GOT3 (cell line): ENCODE measurements around the gene MYBL2.
"Not testable (repeated sequence)": the region's sequence is repeated elsewhere in the genome, so short reads cannot be mapped to it uniquely, and the experiment has no call there.

Experiments
- DNase-seq: peaks from one replicate; lab custom pipeline; 2025; ENCODE audit warnings: mixed read lengths; lab: John Stamatoyannopoulos, UW

The MYBL2 gene

DNA sequence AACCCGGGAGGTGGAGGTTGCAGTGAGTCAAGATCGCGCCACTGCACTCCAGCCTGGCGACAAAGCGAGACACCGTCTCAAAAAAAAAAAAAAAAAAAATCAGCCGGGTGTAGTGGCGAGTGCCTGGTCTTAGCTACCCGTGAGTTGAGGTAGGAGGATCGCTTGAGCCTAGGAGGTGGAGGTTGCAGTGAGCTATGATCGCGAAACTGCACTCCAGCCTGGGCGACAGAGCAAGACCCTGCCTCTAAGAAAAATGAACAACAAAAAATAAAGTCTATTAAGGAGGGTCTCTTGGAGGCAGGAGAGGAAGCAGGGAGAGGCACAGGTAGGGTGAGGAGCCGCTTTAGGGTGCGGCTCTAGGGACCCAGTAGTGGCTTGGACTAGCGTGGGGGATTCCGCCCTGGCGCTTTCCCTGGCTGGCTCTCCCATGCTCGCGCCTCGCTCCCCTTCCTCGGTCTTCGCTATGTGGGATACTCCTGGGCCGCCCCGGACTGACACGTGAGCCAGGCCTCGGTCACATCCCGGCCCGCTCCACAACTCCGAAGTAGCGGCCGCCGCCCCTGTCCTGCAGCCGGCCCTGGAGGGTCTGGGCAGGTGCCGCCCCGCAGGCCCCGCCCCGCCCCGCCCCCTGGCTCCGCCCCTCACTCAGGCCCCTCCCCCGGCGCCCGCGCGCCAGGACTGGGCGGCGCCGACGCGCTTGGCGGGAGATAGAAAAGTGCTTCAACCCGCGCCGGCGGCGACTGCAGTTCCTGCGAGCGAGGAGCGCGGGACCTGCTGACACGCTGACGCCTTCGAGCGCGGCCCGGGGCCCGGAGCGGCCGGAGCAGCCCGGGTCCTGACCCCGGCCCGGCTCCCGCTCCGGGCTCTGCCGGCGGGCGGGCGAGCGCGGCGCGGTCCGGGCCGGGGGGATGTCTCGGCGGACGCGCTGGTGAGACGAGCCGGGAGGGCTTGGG, at the start of gene MYBL2:
MYBL2 (plus strand) TSS at position 739 of the 953 bp plus-strand sequence; CDS start at position 909, 170 bp downstream.
- no peak for DNase-seq

DNA sequence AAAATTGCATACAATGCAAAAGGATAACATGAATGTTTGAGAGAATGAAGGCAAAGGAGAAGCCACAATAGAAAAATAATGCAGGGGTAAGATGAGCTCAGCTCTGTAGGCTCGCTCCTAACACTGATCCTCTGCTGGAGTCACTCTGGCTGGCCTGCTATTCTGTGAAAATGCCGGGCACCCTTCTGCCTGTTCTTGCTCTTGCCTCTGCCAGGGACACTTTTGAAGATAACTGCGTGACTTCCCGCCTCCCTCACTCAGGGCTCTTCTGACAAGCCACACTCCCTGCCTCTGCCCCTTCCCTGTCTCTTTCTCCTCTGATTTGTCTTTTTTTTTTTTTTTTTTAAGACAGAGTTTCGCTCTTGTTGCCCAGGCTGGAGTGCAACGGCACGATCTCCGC, 35.3 kb upstream of the MYBL2 start:
- DNase-seq, result no peak

DNA sequence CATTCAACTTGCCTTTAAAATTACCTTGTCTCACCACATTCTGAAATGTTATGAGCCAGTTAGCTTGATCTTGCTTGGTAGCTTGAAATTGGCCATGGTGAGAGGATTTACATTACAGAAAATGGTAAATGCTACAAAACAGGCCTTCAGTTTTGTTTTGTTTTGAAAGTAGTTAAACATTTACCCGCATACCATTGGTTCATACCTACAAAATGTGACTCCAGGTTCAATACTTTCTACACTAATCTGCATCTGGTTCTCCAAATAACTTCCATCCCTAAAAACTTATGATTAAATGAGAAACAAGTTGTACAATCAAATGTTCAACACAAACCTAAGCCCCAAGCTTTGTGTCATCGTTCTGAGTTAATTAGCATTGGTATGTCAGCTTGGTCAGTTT, 30.5 kb upstream of the MYBL2 start:
- no peak for DNase-seq

DNA sequence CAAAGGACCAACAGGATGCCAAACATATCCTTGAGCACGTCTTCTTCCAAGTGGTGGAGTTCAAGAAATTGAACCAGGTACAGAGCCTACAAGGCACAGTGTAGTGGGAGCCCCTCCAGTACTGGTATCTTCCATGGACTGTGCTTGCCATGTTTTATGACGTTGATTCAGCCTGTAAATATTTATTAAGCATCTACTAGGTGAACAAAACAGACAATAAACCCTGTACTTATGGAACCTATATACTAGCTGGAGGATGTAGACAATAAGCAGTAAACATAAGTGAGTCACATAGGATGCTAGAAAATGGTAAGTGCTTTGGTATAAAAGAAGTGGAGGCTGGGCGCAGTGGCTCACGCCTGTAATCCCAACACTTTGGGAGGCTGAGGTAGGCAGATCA, 24.4 kb upstream of the MYBL2 start:
- DNase-seq, result no peak

DNA sequence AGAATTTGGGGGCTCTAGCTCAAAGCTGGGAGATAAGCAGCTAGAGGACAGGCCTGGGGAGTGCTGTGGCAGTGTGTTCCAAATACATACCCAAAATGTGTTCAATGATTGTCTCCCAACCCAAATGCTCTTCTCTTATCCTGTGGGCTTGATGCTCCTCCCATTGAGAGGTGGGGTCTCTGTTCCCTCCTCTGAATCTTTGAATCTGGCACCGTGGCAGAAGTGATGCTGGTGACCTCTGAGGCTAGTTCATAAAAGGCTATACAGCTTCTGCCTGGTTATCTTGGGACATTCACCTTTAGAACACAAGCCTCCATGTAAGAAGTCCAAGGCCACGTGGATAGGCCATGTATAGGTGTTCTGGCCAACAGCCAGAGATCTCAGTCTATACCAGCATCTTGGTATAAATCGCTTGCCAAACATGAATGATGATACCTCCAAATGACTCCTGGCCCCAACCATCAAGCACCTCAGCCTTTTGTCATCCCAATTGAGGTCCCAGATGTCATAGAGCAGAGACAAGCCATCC, 15.9 kb upstream of the MYBL2 start:
- DNase-seq, result no peak

DNA sequence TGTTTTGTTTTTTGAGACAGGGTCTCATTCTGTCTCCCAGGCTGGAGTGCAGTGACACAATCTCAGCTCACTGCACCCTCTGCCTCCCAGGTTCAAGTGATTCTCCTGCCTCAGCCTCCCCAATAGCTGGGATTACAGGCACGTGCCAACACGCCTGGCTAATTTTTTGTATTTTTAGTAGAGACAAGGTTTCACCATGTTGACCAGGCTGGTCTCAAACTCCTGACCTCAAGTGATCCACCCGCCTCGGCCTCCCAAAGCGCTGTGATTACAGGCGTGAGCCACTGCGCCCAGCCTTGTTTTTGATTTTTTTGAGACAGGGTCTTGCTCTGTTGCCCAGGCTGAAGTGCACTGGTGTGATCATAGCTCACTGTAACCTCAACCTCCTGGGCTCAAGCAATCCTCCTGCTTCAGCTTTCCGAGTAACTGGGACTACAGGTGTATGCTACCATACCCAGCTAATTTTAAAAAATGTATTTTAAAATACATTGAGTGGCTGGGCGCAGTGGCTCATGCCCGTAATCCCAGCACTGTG, 15.2 kb upstream of the MYBL2 start:
- DNase-seq, result not testable (repeated sequence)

DNA sequence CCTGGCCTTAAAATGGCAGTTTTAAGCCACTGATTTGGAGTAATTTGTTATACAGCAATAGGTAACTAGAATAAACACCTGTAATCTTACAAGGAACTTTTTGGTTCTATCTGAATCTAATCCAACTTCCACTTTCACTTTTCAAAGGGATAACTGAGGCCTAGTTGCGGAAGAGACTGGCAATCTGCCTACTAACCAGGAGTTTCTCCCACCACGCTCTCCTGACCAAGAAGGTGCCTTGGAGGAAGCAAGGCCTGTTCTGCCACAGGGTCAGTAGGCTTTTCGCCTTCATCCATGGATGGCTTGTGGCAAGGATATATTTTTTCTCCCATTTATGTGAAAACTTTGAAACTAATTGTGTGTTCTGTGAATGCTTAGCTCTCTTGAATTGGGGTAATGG, 12.9 kb upstream of the MYBL2 start:
- DNase-seq, result no peak

DNA sequence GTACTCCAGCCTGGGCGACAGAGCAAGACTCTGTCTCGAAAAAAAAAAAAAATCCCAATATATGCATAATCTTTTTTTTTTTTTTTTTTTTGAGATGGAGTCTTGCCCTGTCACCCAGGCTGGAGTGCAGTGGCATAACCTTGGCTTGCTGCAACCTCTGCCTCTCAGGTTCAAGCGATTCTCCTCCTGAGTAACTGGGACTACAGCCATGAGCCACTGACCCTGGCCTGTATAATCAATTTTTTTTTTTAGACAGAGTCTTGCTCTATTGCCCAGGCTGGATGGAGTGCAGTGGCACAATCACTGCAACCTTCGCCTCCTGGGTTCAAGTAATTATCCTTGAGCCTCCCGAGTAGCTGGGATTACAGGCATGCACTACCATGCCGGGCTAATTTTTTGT, 11.7 kb upstream of the MYBL2 start:
- DNase-seq, result not testable (repeated sequence)

DNA sequence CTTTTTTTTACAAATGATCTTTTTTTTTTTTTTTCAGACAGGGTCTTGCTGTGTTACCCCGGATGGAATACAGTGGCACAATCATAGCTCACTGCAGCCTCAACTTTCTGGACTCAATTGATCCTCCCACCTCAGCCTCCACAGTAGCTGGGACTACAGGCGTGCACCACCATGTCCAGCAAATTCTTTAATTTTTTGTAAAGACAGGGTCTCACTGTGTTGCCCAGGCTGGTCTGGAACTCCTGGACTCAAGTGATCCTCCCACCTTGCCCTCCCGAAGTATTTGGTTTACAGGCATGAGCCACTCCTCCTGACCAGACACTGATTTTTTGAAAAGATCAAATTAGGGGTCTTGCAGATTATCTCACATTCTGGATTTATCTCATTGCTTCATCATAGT, 11.0 kb upstream of the MYBL2 start:
- no peak for DNase-seq

DNA sequence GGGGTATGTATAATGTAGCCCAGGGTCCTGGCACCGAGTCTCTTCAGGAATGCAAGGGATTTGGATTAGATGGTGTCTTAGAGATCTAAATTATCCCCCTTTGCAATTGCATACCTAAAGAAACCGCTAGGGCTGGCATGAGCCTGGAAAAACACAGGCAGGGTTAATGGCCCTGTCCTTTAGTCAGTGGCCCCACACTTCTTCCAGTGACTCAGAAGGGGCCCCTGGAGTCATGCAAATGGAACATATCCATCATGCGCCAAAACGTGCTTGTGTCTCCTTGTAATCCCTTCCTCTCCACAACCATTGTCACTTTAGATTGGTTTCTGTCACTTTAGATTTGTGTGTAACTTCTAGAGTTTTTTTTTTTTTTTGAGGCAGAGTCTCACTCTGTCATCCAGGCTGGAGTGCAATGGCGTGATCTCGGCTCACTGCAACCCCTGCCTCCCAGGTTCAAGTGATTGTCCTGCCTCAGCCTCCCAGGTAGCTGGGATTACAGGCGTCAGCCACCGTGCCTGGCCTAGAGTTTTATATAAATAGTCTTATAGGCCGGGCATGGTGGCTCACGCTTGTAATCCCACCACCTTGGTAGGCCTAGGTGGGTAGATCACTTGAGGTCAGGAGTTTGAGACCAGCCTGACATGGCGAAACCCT, 8.7 kb upstream of the MYBL2 start:
- no peak for DNase-seq

DNA sequence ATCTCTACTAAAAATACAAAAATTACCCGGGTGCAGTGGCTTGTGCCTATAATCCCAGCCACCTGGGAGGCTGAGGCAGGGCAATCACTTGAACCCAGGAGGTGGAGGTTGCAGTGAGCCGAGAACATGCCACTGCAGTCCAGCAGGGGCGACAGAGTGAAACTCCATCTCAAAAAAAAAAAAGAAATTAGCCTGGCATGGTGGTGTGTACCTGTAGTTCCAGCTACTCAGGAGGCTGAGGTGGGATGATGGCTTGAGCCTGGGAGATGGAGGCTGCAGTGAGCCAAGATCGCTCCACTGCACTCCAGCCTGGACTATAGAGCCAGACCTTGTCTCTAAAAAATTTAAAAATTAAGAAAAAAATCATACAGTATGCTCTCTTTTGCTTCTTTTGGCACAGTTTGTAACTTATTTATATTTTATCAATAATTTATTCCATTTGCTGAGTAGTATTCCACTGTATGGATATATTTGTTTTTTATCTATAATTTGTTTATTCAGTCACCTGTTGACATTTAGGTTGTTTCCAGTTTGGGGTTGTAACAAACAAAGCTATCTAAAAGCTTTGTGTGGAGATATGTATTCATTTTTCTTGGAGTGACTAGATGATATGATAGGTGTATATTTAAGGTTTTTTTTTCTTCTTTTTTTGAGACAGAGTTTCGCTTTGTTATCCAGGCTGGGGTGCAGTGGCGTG, 8.0 kb upstream of the MYBL2 start:
- no peak for DNase-seq

DNA sequence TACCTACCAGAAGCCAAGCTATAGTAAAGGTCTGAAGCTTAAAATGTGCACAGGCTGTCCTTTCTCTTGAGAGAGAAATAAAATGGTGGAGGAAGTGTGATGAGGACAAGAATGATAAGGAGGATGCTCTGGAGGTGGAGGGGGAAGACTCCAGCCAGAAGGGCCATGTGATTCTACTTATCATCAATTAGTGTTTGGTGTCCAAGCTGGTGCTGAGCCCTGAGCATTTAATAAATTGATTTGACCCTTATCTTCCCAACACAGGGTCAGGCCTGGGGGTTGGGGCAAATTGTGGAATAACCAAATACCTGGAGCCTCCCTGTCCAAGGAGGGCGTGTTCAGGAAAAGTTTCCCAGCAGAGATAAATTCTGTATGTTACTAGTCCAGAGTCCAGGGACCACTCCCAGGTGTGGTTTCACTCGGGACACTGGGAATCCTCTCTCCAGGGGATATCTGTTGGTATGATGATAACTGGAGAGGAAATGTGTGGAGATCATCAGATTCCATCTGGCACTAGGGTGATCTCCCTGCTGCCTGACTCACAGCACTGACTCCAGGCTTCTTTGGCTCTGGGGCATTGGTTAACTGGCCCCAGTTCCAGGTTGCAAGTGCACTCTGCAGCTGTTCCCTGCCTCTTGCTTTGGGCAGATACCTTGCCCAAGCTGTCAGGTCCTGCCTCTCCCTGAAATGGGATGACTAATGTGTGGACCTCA, 3.8 kb upstream of the MYBL2 start:
- DNase-seq, result no peak

DNA sequence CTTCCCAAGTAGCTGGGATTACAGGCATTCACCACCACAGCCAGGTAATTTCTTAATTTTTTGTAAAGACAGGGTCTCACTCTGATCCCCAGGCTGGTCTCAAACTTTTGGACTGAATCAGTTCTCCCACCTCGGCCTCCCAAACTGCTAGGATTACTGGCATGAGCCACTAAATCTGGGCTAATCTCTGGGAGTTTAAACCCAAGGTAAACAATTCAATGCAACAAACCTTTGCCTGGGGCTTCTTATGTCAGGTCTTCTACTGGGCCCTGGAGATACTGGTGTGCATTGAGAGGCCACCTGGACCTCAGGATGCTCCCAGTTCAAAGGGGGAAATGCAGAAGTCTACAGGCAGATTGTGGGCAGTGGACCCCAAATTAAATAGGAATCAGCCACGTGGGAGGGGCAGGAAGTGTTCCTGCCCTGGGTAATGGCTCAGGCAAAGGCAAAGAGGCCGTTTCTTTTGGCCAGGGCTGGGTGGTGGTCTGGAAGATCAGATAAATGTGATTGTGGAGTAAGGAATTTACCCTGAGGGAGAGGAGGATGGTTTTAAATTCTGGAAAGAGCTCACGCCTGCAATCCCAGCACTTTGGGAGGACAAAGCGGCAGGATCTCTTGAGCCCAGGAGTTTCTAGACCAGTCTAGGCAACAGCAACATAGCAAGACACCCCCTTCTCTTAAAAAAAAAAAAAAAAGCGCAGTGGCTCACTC, 1.3 kb upstream of the MYBL2 start:
- DNase-seq, result no peak

DNA sequence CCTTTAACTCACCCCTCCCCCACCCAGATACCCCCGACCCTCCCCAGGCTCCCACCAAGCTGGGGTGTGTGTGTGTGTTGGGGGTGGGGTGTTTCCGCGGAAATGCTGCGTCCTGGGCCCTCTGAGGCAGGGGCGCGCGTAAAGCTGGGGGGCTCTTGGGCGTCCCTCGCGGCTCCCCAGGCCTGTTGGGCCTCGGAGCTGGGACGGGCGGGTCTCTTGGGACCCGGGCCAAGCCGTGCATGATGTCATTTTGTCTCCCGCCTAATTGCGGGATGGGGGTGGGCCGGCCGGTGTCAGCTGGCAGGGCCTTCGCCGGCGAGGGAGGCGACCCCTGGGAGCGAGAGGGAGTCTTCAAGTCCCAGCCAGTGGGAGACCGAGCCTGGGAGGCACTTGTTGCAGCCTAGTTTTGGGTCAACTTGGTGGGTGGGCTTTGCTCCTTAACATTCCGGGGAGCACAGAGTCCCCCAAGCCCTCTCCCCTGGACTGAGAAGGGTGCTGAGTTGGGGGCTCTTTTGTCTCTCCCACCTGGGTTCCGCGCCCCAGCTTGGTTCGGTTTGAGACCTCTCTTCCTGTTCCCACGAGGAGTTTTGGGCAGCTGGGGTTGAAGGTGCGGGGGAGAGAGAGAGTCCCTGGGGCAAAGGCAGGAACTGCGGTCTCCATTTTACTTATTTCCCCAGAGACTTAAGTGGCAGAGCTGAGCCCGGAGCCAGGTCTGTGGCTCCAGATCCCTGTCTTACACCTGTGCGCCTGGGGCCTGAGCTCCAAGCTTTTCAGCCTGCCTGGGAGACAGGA, 623 bp downstream of the MYBL2 start:
- DNase-seq, result no peak

DNA sequence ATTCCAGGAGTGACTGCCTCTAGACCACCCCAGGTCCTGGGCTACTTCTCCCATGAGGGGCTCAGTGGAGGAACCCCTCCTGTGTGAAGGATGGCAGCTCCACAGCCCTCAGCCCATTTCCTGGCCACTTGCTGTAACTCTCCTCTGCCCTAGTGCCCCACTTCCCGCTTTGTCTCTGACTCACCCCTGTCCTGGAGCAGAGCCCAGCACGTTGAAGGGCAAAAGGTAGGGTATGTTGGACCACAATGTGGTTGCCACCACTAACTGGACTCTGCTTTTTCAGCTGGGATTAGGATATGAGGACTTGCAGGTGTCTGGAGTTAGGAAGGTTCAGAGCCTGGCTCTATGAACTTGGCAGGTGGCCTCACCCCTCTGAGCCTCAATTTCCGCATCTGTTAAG, 2.4 kb downstream of the MYBL2 start:
- no peak for DNase-seq

DNA sequence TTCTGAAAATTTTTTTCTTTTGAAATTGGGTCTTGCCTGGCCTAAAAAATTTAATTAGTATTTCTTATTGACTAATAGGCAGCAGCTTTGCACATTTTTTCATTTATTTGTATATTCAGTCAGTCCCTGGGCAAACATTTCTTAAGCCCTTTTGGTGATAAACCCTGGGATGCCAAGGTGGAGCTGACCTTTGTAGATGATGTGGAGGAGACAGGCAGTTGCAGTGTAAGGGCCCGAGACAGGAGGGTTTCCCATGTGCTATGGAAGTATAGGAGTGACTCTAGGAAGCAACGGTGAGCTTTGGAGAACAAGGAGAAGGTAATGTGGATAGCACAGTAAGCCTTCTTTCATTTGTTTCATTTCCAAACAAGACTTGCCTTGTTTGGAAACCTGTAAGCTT, 3.5 kb downstream of the MYBL2 start:
- no peak for DNase-seq

DNA sequence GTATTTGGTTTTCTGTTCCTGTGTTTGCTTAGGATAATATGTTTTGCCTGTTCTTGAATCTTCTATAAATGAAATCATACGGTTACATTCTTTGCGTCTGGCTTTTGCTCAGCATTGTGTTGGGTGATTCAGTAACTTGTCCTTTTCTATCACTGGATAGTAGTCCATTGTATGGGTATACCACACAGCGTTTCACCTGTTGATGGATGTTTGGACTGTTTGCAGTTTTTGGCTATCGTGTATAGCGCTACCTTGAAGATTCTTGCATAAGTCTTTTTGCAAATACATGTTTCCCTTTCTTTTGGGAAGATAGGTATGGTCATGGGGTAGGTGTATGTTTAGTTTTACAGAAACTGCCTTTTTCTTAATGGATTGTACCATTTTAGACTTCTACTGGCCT, 9.5 kb downstream of the MYBL2 start:
- no peak for DNase-seq

DNA sequence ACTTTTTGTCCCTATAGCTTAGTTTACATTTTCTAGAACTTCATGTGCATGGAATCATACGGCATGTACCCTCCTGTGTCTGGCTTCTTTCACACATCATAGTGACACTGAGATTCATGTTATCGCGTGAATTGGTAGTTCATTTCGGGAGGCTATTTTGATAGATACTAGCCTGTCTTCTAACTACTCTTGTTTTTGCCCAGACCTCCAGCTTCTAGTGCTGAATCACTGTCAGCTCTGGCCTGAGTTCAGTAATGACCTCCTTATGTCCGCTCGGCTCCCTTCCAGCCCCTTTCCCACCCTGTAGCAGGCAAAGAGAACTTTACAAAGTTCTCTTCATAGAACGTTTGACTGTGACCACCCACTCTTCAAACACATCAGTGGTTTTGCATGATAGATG, 14.1 kb downstream of the MYBL2 start:
- DNase-seq, result no peak

DNA sequence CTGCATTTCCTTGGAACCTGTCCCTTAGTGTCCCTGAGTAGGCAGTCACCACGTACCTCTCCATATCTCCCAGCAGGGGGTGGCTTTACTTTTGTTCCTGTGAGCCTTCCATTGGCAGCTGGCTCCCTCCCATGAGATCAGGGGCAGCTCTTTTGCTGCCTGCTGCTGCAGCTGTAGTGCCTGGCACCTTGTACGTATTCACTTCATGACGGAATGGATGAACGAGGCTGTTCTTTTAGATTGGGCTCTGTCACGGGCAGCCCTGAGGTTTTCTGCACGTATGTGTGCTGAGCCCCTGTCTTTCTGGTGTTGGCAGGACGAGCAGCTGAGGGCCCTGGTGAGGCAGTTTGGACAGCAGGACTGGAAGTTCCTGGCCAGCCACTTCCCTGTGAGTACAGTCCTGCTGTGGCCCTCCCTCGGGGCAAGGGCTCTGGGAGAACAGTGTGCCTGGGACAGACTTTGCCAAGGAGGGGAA, 14.6 kb downstream of the MYBL2 start:
- DNase-seq, result no peak

DNA sequence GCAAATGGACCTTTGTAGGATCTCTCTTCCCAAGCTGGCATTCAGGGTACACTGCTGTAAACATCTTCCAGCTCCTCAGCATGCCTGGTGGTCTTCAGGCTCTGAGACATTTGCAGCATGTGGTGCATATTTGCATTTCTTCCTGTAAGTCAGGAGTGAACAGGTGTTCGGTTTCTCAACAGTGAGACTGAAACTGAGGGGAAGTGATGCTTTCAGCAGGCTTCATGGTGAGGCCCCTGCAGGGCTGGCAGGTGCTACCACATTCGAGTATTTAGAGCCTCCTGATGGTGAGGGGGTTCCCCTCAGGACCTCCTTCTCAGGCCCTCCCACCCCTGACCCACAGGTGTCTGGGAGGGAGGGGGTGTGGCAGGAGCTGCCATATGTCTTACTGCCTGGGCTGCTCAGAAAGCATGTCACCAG, 15.1 kb downstream of the MYBL2 start:
- no peak for DNase-seq
